IMR-90 (cell line): ENCODE results near the gene KLHL17. TPM values are rescaled to one million over a fixed set of nuclear protein-coding genes. Genes with fewer than 3 reads are reported as not detected.

ENCODE experiments used
- ATAC-seq: fragments of 200-7000 bp; cut with Tn5 transposase; 2 replicates; pipeline ENCODE4 v1.9.1; 2020; ENCODE audit warnings: low read depth, mild to moderate bottlenecking, moderate library complexity
- BruUV-seq: library from RNA; stranded (reverse); fragments of 400-500 nt; replicated peaks from 2 replicates; lab custom pipeline; 2021; lab: Mats Ljungman, UMichigan
- CTCF ChIA-PET: fragments of 300-600 bp; formaldehyde crosslinking; extraction: SDS; loops from one replicate; lab custom pipeline; 2021; ENCODE audit warnings: antibody characterized with exemption; lab: Yijun Ruan, JAX
- POLR2A ChIA-PET: fragments of 300-600 bp; sonication (Branson Sonifier 250); formaldehyde crosslinking; loops from one replicate; lab custom pipeline; 2022; ENCODE audit warnings: antibody characterized with exemption; ENCODE audit not compliant: unreplicated experiment; lab: Charles Lee
- DNase-seq: peaks from one replicate; pipeline ENCODE4 v3.0.0; 2013
- H2AFZ ChIP-seq: replicated peaks from 2 replicates; pipeline ENCODE3; 2013; ENCODE audit warnings: low read length, mild to moderate bottlenecking; ENCODE audit not compliant: poor library complexity
- H2AK5ac ChIP-seq: 2 replicates; pipeline ENCODE4 v1.6.1; 2013; ENCODE audit warnings: low read depth, low read length, inconsistent platforms
- H2AK9ac ChIP-seq: replicated peaks from 2 replicates; pipeline ENCODE3; 2013; ENCODE audit warnings: mild to moderate bottlenecking, low read depth, low read length, moderate library complexity; ENCODE audit not compliant: poor library complexity
- H2BK120ac ChIP-seq: 2 replicates; pipeline ENCODE4 v1.6.1; 2013; ENCODE audit warnings: low read depth, low read length, inconsistent platforms
- H2BK15ac ChIP-seq: 3 replicates; pipeline ENCODE4 v1.6.1; 2013; ENCODE audit warnings: low read depth, low read length, inconsistent platforms
- H2BK20ac ChIP-seq: 2 replicates; pipeline ENCODE4 v1.6.1; 2013; ENCODE audit warnings: low read depth, mild to moderate bottlenecking, inconsistent platforms, low read length, moderate library complexity
- H2BK5ac ChIP-seq: 2 replicates; pipeline ENCODE4 v1.6.1; 2013; ENCODE audit warnings: mild to moderate bottlenecking, low read depth, low read length, inconsistent platforms; ENCODE audit not compliant: poor library complexity, severe bottlenecking
- H3K14ac ChIP-seq: replicated peaks from 2 replicates; pipeline ENCODE4 v1.6.1; 2013; ENCODE audit warnings: low read depth, low read length, inconsistent platforms
- H3K18ac ChIP-seq: 2 replicates; pipeline ENCODE4 v1.6.1; 2013; ENCODE audit warnings: low read depth, low read length, control low read depth
- H3K23ac ChIP-seq: 2 replicates; pipeline ENCODE4 v1.6.1; 2013; ENCODE audit warnings: low read depth, low read length, inconsistent platforms
- H3K27ac ChIP-seq: 2 replicates; pipeline ENCODE4 v1.5.1; 2013; ENCODE audit warnings: mild to moderate bottlenecking, control low read depth, low read length; ENCODE audit not compliant: insufficient read depth
- H3K27me3 ChIP-seq: 2 replicates; pipeline ENCODE4 v1.6.1; 2013; ENCODE audit warnings: low read length; ENCODE audit not compliant: control insufficient read depth, insufficient read depth
- H3K36me3 ChIP-seq: 2 replicates; pipeline ENCODE4 v1.6.1; 2013; ENCODE audit warnings: low read length, mixed read lengths; ENCODE audit not compliant: control insufficient read depth, insufficient read depth
- H3K4ac ChIP-seq: 2 replicates; pipeline ENCODE4 v1.6.1; 2013; ENCODE audit warnings: low read depth, low read length, inconsistent platforms
- H3K4me1 ChIP-seq: 2 replicates; pipeline ENCODE4 v1.6.1; 2013; ENCODE audit warnings: low read length, mixed read lengths; ENCODE audit not compliant: control insufficient read depth, insufficient read depth
- H3K4me2 ChIP-seq: 2 replicates; pipeline ENCODE4 v1.6.1; 2013; ENCODE audit warnings: low read depth, mild to moderate bottlenecking, control low read depth, low read length, moderate library complexity
- H3K4me3 ChIP-seq: 2 replicates; pipeline ENCODE4 v1.5.1; 2013; ENCODE audit warnings: low read depth, mild to moderate bottlenecking, control low read depth, low read length, moderate library complexity; ENCODE audit not compliant: insufficient read depth
- H3K56ac ChIP-seq: 2 replicates; pipeline ENCODE4 v1.6.1; 2013; ENCODE audit warnings: low read length, inconsistent platforms; ENCODE audit not compliant: insufficient read depth; ENCODE audit errors: extremely low read depth
- H3K79me1 ChIP-seq, 2 experiments: 2 replicates each; pipeline ENCODE4 v1.6.1; 2013; ENCODE audit warnings: low read length in 2 of 2, inconsistent platforms in 1 of 2, low read depth in 1 of 2
- H3K9ac ChIP-seq: 2 replicates; pipeline ENCODE4 v1.6.1; 2013; ENCODE audit warnings: low read depth, low read length, control low read depth
- H3K9me1 ChIP-seq: 2 replicates; pipeline ENCODE4 v1.6.1; 2013; ENCODE audit warnings: low read length, inconsistent platforms; ENCODE audit not compliant: insufficient read depth
- H3K9me3 ChIP-seq: 2 replicates; pipeline ENCODE4 v1.6.1; 2013; ENCODE audit warnings: low read length; ENCODE audit not compliant: control insufficient read depth, insufficient read depth
- H4K20me1 ChIP-seq: 2 replicates; pipeline ENCODE4 v1.6.1; 2013; ENCODE audit warnings: low read length, inconsistent platforms; ENCODE audit not compliant: insufficient read depth
- H4K5ac ChIP-seq: 2 replicates; pipeline ENCODE4 v1.6.1; 2013; ENCODE audit warnings: mild to moderate bottlenecking, low read depth, low read length, control low read depth
- H4K8ac ChIP-seq, 2 experiments: 2 replicates each; pipeline ENCODE4 v1.6.1; 2013; ENCODE audit warnings: low read depth in 2 of 2, low read length in 2 of 2, control low read depth in 1 of 2, inconsistent platforms in 1 of 2
- H4K91ac ChIP-seq: 2 replicates; pipeline ENCODE4 v1.6.1; 2013; ENCODE audit warnings: low read depth, low read length, inconsistent platforms; ENCODE audit not compliant: insufficient read depth
- CEBPB ChIP-seq: IDR thresholded peaks from 2 replicates; pipeline ENCODE4 v1.6.1; 2012; ENCODE audit warnings: low read depth, low read length, improper control_type of control experiment
- CHD1 ChIP-seq: IDR thresholded peaks from 2 replicates; pipeline ENCODE4 v1.6.1; 2012; ENCODE audit warnings: low read depth, low read length, improper control_type of control experiment
- CTCF ChIP-seq: conservative IDR thresholded peaks from 2 replicates; pipeline ENCODE4 v1.5.1; 2012; ENCODE audit warnings: mild to moderate bottlenecking, low read depth, low read length, improper control_type of control experiment
- FOS ChIP-seq: fragments of 150-350 bp; IDR thresholded peaks from 2 replicates; pipeline ENCODE4 v1.6.1; 2016; ENCODE audit warnings: low read depth, low read length
- MAFK ChIP-seq: IDR thresholded peaks from 2 replicates; pipeline ENCODE4 v1.6.1; 2012; ENCODE audit warnings: low read depth, low read length, improper control_type of control experiment
- MXI1 ChIP-seq: IDR thresholded peaks from 2 replicates; pipeline ENCODE4 v1.6.1; 2012; ENCODE audit warnings: low read depth, mild to moderate bottlenecking, low read length, moderate library complexity, borderline replicate concordance
- NFE2L2 ChIP-seq: fragments of 150-350 bp; IDR thresholded peaks from 2 replicates; pipeline ENCODE4 v1.6.1; 2016; ENCODE audit warnings: low read depth, mild to moderate bottlenecking, low read length
- RCOR1 ChIP-seq: IDR thresholded peaks from 2 replicates; pipeline ENCODE4 v1.6.1; 2012; ENCODE audit warnings: mild to moderate bottlenecking, low read length, improper control_type of control experiment; ENCODE audit not compliant: insufficient replicate concordance
- RFX5 ChIP-seq: IDR thresholded peaks from 2 replicates; pipeline ENCODE4 v1.8.0; 2012; ENCODE audit warnings: low read depth, mild to moderate bottlenecking, low read length, moderate library complexity
- WGBS, 2 experiments: methylation state at CpG; one replicate each; pipeline versions ENCODE4 v1.1.5 to v1.1.7; 2013; ENCODE audit warnings: missing lambda C conversion rate in 2 of 2; ENCODE audit not compliant: insufficient read length in 1 of 2; ENCODE audit errors: extremely low coverage in 2 of 2; 5-methylcytosine and 5-hydroxymethylcytosine counted together
- dilution Hi-C: fragments of 300-500 bp; cut with HindIII; formaldehyde crosslinking; loops from one replicate; pipeline ENCODE4 v1.14.3; 2018; ENCODE audit warnings: low sequenced_read_pairs; ENCODE audit not compliant: unreplicated experiment
- in situ Hi-C: fragments of 300-500 bp; cut with MboI; formaldehyde crosslinking; loops from 3 replicates; pipeline ENCODE4 v1.14.3; 2019; ENCODE audit warnings: low sequenced_read_pairs, inconsistent platforms, mixed read lengths
- intact Hi-C: fragments of 100-400 bp; cut with micrococcal nuclease; formaldehyde crosslinking; loops from 2 replicates; pipeline ENCODE4 v1.10.0; 2022
- polyA plus RNA-seq, 3 experiments: library from polyadenylated mRNA; depleted of rRNA; stranded (reverse); fragments of >200 nt; gene quantifications; 2 replicates each; pipeline ENCODE4 v1.2.3, GENCODE V29; 2012; ENCODE audit warnings: low replicate concordance in 1 of 3
- total RNA-seq: library from RNA; depleted of rRNA; stranded (reverse); fragments of >200 nt; gene quantifications from 2 replicates; pipeline ENCODE4 v1.2.3, GENCODE V29; 2012
- TF ChIP-seq, protein P1 (sequence below): fragments of 150-350 bp; IDR thresholded peaks from 2 replicates; pipeline ENCODE4 v1.6.1; 2016; ENCODE audit warnings: low read depth, mild to moderate bottlenecking, low read length, moderate library complexity, borderline replicate concordance

Gene KLHL17
- total and polyA plus RNA-seq, 2 of the 4 experiments (the other 2 are of a cell fraction), result 3.4 to 41.0 TPM

DNA sequence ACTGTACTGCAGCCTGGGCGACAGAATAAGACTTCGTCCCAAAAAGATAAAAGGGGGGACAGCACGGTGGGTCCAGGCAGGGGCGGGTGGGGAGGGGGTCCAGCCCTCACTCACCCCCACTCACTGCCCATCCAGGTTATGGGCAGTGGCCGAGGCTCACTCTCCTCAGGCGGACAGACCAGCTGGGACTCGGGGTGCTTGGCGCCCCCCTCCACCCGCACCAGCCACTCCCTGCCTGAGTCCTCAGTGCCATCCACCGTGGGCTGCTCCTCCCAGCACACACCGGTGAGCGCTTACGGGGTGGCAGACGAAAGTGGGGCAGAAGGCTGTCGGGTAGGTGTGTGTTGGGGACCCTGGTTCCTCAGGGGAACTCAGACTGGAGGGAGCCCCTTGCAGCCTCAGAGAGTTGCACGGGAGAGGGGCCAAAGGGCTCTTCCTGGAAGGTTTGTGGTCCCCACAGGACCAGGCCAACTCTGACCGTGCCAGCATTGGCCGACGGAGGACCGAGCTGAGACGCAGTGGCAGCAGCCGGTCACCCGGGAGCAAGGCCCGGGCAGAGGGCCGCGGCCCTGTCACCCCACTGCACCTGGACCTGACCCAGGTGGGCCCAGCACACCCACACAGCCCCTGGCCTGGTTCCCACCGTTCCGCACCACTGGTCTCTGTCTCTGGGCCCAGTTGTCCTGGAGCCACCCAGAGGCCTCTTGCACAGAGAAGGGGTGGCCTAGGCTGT is 12.5 kb downstream of the KLHL17 start (continued):
- no peak for TF ChIP-seq NFE2L2

DNA sequence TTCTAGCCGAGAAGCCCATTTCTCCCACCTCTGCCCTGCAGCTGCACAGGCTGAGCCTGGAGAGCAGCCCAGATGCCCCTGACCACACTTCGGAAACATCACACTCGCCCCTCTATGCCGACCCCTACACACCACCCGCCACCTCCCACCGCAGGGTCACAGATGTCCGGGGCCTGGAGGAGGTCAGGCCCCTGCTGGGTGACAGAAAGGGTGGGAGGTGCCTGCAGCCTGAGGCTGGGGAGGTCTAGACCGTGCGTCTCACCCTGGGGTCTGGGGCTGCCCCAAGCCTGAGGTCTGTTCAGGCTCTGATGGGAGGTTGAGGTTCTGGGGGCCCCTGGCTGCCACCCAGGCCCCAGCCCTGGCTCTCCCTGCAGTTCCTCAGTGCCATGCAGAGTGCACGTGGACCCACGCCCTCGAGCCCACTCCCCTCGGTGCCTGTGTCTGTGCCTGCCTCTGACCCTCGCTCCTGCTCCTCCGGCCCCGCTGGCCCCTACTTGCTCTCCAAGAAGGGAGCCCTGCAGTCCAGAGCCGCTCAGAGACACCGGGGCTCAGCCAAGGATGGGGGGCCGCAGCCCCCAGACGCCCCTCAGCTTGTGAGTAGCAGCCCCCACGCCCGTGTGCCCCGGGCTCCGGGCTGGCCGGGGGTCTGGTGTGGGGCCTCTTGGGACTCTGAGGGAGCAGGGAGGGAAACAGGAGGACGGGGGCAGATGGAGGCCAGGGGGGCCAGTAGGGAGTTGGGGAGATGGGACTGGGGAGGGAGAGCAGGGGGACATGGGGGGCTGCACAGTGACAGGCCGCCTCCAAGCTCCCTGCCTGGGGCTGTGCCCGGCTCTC is 13.3 kb downstream of the KLHL17 start:
- no peaks in the 10 kb centered on the region for H3K36me3 ChIP-seq
- H2BK20ac ChIP-seq, result no peak overlapping the region
- ChIA-PET CTCF (no interaction called here), POLR2A (no interaction called here)
- dilution Hi-C loops (no loop called here), in situ Hi-C loops (no loop called here), intact Hi-C loops (no loop called here)
- H3K27me3 ChIP-seq, result peaks cover 5% of the 10 kb centered on the region; the same call in 1 of the 2 replicates
- no peak overlapping the region for H3K23ac ChIP-seq
- H4K20me1 ChIP-seq, result no peaks in the 10 kb centered on the region; the same call in 1 of the 2 replicates
- WGBS, 2 experiments, result 52% methylated on average over 6 of the region's 28 CpGs; no CpG with 5 or more reads in 1 of the 2 experiments
- no TSS peak for BruUV-seq
- H4K5ac ChIP-seq, result no peak overlapping the region
- no peak overlapping the region for H2AFZ ChIP-seq
- H4K91ac ChIP-seq, result no peak overlapping the region
- no peak overlapping the region for H3K14ac ChIP-seq
- no peak overlapping the region for H3K9ac ChIP-seq
- H3K27ac ChIP-seq, result no peak overlapping the region
- no peak overlapping the region for H2BK120ac ChIP-seq
- H3K4ac ChIP-seq, result no peak overlapping the region
- no peak overlapping the region for H3K56ac ChIP-seq
- H3K9me3 ChIP-seq, result no peaks in the 10 kb centered on the region
- H2BK15ac ChIP-seq, result no peak overlapping the region
- TF ChIP-seq, protein P1, sequence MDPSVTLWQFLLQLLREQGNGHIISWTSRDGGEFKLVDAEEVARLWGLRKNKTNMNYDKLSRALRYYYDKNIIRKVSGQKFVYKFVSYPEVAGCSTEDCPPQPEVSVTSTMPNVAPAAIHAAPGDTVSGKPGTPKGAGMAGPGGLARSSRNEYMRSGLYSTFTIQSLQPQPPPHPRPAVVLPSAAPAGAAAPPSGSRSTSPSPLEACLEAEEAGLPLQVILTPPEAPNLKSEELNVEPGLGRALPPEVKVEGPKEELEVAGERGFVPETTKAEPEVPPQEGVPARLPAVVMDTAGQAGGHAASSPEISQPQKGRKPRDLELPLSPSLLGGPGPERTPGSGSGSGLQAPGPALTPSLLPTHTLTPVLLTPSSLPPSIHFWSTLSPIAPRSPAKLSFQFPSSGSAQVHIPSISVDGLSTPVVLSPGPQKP, result no peak
- TF ChIP-seq RCOR1 (no peak), RFX5 (no peak), CTCF (no peak), MXI1 (no peak), CHD1 (no peak), NFE2L2 (no peak), MAFK (no peak), CEBPB (no peak), FOS (no peak)
- H3K79me1 ChIP-seq, result no peaks in the 10 kb centered on the region
- DNase-seq (no peak), ATAC-seq (no peak)
- H2AK5ac ChIP-seq, result no peak overlapping the region
- H4K8ac ChIP-seq, result no peak overlapping the region
- H3K4me3 ChIP-seq, result no peak overlapping the region
- H3K4me1 ChIP-seq, result 0 out of 2 replicates have a peak, but pooled peaks cover 2% of the 10 kb centered on the region
- H2AK9ac ChIP-seq, result no peak overlapping the region
- no peak overlapping the region for H3K4me2 ChIP-seq
- no peak overlapping the region for H3K18ac ChIP-seq
- H3K9me1 ChIP-seq, result peaks cover 6% of the 10 kb centered on the region; the same call in 1 of the 2 replicates
- no peak overlapping the region for H2BK5ac ChIP-seq
